Endothelial cell (in vitro differentiated cells): Measurements from ENCODE around the gene MRPL39. TPM values are rescaled to one million over a fixed set of nuclear protein-coding genes. Genes with fewer than 3 reads are reported as not detected.

Source experiments
- DNase-seq: peaks from one replicate; pipeline ENCODE4 v3.0.0; 2021; ENCODE audit warnings: low spot score
- H3K27ac Mint-ChIP-seq: one replicate; pipeline ENCODE4 v1.8.0; 2021; ENCODE audit warnings: mixed read lengths, inconsistent platforms; ENCODE audit not compliant: unreplicated experiment
- H3K27me3 Mint-ChIP-seq: one replicate; pipeline ENCODE4 v1.8.0; 2021; ENCODE audit warnings: mild to moderate bottlenecking, moderate library complexity, mixed read lengths, inconsistent platforms; ENCODE audit not compliant: unreplicated experiment
- H3K36me3 Mint-ChIP-seq: one replicate; pipeline ENCODE4 v1.8.0; 2021; ENCODE audit warnings: mild to moderate bottlenecking, low read depth, mixed read lengths, inconsistent platforms; ENCODE audit not compliant: unreplicated experiment
- H3K4me1 Mint-ChIP-seq: one replicate; pipeline ENCODE4 v1.8.0; 2021; ENCODE audit warnings: mild to moderate bottlenecking, mixed read lengths, inconsistent platforms; ENCODE audit not compliant: unreplicated experiment
- H3K4me3 Mint-ChIP-seq: one replicate; pipeline ENCODE4 v1.8.0; 2021; ENCODE audit warnings: mild to moderate bottlenecking, mixed read lengths, inconsistent platforms; ENCODE audit not compliant: unreplicated experiment
- H3K9me3 Mint-ChIP-seq: one replicate; pipeline ENCODE4 v1.8.0; 2021; ENCODE audit warnings: mixed read lengths, inconsistent platforms; ENCODE audit not compliant: unreplicated experiment
- total RNA-seq: library from RNA; stranded (reverse); fragmentation: NEBNext Ultra II Directional; extraction: Animal tissue kit (Norgen Biotek cat#: 25700); gene quantifications from one replicate; pipeline ENCODE4 v1.2.1, GENCODE V29; 2021; ENCODE audit not compliant: unreplicated experiment
- TF ChIP-seq, protein P1 (sequence below): fragments of 200-600 bp; sonication (generic); IDR thresholded peaks from one replicate; pipeline ENCODE4 v1.5.0; 2021; ENCODE audit warnings: antibody characterized with exemption; ENCODE audit not compliant: unreplicated experiment

MRPL39 gene
- total RNA-seq, 1 donor from 2014 or later = 25.0 TPM

DNA sequence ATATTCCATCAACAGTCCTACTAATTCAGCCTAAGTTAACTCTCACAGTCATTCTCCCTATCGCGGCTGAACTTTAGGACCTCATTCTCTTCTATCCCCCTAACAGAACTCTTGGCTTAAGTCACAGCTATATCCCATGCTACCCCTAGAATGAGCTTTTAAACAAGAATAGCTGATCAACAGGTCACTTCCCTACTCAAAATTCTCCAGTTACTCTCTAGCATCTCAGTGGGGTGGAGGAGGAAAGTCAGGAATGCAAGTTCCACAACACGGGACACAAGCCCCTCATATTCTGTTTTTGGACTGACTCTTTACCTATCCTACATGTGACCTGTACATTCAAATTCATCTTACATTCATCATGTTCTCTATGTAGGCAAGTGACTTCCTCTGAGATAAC, 21.0 kb downstream of the MRPL39 start:
- DNase-seq = no peak
- H3K27ac Mint-ChIP-seq = no peak overlapping the region

GRCh38 chr21:25584833-25585676, 22.2 kb downstream of the MRPL39 start:
- peaks cover 11% of the 10 kb centered on the region for H3K36me3 Mint-ChIP-seq
- DNase-seq = no peak
- no peaks in the 10 kb centered on the region for H3K9me3 Mint-ChIP-seq
- TF ChIP-seq, protein P1, sequence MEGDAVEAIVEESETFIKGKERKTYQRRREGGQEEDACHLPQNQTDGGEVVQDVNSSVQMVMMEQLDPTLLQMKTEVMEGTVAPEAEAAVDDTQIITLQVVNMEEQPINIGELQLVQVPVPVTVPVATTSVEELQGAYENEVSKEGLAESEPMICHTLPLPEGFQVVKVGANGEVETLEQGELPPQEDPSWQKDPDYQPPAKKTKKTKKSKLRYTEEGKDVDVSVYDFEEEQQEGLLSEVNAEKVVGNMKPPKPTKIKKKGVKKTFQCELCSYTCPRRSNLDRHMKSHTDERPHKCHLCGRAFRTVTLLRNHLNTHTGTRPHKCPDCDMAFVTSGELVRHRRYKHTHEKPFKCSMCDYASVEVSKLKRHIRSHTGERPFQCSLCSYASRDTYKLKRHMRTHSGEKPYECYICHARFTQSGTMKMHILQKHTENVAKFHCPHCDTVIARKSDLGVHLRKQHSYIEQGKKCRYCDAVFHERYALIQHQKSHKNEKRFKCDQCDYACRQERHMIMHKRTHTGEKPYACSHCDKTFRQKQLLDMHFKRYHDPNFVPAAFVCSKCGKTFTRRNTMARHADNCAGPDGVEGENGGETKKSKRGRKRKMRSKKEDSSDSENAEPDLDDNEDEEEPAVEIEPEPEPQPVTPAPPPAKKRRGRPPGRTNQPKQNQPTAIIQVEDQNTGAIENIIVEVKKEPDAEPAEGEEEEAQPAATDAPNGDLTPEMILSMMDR = no peak
- peaks cover 3% of the 10 kb centered on the region for H3K27me3 Mint-ChIP-seq
- no peak overlapping the region for H3K4me3 Mint-ChIP-seq
- H3K4me1 Mint-ChIP-seq = peaks cover 18% of the 10 kb centered on the region
- no peak overlapping the region for H3K27ac Mint-ChIP-seq

More for the DNA sequence above, 21.0 kb downstream of the MRPL39 start:
- H3K9me3 Mint-ChIP-seq = no peaks in the 10 kb centered on the region
- TF ChIP-seq, protein P1 = no peak
- peak overlapping the region; percentile 13 for H3K4me3 Mint-ChIP-seq
- peaks cover 18% of the 10 kb centered on the region for H3K4me1 Mint-ChIP-seq
- peaks cover 14% of the 10 kb centered on the region for H3K36me3 Mint-ChIP-seq
- no peaks in the 10 kb centered on the region for H3K27me3 Mint-ChIP-seq

DNA sequence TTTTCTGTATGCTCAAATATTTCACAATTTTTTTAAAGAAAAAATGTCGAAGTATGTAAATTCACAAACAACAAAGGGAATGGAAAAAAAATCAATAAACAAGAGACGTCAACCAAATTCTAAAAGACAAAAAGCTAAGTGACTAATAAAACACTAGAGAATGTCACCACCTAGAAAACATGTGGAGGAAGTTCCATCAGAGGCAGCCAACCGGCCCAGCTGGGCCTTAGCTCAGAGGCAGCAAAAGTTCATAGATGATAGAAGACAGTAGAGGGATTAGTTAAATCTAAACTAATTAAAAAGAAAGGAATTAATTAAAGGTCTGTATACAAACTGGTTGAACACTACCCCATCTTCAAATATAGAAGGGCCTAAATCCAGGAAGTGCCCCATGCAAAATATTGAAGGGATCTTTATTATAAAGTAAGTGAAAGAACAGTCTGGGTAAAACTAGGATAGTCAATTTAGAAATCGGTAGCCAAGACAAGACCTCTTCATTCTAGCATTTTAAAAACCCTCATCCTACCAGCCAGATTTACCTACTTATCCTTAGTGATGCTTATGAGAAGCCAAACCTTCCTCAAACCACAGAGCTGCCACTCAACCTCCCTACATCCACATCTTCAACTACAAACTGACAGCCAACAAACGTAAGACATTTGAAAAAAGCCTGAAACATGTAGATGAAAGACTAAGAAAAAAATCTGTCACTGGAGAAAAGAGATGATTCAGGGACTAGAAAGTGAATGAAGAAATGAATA, 23.7 kb downstream of the MRPL39 start:
- Mint-ChIP-seq H3K27ac (peak overlapping the region; percentile 49), H3K27me3 (peaks cover 4% of the 10 kb centered on the region), H3K4me1 (peaks cover 18% of the 10 kb centered on the region), H3K4me3 (no peak overlapping the region), H3K9me3 (no peaks in the 10 kb centered on the region), H3K36me3 (peaks cover 4% of the 10 kb centered on the region)
- no peak for DNase-seq
- TF ChIP-seq, protein P1 = no peak

DNA sequence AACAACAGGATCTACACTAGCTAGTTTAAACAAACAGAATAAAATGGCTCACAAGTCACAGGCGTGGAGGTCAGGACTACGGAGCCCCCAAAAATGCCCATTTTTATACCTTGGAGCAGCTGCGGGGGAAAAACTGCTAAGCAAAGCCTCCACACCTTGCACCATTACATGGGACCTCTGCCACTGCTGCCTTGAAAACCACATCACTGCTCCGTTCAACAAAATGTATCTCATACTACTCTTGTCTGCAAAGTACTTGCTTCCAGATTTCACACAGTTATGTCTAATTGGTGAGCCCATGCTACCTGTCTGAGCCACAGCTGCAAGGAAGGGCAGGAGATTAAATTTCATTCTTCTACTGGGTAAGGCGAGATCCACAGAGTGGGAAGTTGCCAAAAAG, 24.4 kb downstream of the MRPL39 start:
- H3K27me3 Mint-ChIP-seq = peaks cover 4% of the 10 kb centered on the region
- peak overlapping the region; percentile 49 for H3K27ac Mint-ChIP-seq

More for the DNA sequence above, 24.4 kb downstream of the MRPL39 start:
- Mint-ChIP-seq H3K9me3 (no peaks in the 10 kb centered on the region), H3K36me3 (peaks cover 4% of the 10 kb centered on the region), H3K4me1 (peaks cover 18% of the 10 kb centered on the region), H3K4me3 (no peak overlapping the region)
- no peak for DNase-seq
- TF ChIP-seq, protein P1 = no peak
